HG03196 (cell line): Measurements from ENCODE around the gene COLEC12.
"Not testable (repeated sequence)": the region's sequence is repeated elsewhere in the genome, so short reads cannot be mapped to it uniquely, and the experiment has no call there.

Source experiments
- ATAC-seq: cut with Tn5 transposase; IDR thresholded peaks from one replicate; pipeline ENCODE4 v1.9.1; 2021; ENCODE audit not compliant: unreplicated experiment

COLEC12 gene

DNA sequence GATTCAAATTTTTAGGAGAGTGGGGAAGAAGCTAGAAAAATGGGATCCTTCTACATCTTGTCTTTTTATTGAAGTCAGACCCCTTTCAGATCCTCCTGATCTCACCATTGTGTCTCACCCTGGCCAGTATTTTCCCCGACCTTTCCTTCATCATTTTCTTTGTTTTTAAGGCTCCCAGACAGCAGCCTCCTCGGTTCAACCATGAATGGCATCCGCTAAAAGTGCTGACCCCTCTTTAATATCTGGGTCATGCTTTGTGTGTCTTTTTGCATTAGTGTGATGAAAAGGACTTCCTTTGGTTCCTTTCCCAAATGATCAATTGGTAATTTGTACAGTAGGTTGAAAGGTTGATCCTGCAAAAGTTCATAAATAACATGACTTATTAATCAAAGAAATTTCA lies 205.9 kb downstream of the COLEC12 start:
- no peak for ATAC-seq

GRCh38 chr18:293536-293935 lies 207.0 kb downstream of the COLEC12 start:
- ATAC-seq = no peak

DNA sequence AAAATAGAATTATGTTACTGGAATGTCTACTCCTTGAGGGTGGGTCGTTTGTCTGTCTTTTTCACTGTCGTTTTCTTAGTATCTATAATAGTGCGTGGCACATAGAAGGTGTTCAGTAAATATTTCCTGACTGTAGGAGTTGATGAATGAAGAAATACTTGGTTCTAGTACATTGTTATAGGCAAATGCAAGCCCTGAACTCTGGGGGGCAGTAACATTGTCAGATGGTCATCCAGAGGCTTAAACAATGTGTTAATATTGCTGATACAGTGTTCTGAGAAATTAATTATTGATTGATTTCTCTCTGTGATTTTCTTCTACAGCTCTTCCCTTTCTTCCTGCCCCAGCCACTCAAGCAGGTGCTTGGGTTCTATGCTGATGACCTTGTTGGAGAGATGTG lies 208.2 kb downstream of the COLEC12 start:
- ATAC-seq = no peak

DNA sequence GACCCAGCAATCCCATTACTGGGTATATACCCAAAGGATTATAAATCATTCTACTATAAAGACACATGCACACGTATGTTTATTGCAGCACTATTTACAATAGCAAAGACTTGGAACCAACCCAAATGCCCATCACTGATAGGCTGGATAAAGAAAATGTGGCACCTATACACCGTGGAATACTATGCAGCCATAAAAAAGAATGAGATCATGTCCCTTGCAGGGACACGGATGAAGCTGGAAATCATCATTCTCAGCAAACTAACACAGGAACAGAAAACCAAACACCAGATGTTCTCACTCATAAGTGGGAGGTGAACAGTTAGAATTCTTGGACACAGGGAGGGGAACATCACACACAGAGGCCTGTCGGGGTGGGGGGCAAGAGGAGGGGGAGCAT lies 210.5 kb downstream of the COLEC12 start:
- ATAC-seq = not testable (repeated sequence)

DNA sequence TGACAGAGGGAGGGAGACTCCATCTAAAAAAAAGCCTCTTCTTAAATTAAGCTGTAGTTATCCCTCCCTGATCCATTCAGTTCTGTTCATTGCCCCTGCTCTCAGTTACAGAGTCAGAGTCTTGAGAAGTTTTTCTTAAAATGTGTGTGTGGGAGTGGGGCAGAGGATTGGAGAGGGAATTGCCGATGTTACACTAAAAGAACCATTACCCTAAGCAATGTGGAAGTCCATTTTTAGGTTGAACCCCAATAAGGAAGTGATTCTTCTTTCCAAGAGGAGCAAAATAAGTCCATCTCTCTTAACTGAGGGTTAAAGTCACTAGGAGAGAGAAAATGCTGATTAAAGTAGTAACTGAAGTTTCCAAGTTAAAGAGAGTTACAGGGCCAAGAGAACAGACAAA lies 211.5 kb downstream of the COLEC12 start:
- no peak for ATAC-seq

DNA sequence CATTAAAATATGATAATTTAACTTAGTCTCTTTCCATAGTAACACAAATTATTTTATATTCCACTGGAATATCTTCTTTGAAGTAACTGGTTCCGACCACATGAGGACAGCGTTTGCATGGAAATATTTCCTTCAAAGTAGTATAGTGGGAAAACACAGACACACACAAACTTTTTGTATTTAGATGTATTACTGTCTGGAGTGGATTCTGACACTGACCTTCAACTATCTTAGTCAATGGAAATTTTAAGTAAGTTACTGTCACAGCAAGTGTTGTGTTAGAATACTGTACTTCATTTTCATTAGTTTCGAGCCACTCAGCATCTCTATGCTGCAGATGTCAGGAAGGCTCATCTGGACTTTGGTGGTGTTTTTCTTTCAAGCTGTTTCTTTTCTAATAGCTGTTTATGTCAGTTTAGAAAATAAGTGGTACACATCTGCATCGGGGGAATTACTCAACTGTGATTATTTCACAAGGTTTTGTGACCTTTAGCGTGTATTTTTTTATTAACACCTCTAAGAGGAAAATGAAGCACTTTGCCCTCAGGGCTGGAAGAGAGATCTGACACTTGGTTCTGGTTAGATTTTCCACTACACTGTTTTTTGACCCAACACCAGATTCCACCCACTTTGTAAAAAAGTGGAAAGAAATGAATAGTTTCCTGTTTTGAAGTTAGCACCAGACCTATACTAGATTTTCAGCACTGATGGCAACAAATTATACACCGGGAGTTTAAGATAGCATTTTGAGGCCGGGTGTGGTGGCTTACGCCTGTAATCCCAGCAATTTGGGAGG lies 213.8 kb downstream of the COLEC12 start:
- ATAC-seq = no peak

DNA sequence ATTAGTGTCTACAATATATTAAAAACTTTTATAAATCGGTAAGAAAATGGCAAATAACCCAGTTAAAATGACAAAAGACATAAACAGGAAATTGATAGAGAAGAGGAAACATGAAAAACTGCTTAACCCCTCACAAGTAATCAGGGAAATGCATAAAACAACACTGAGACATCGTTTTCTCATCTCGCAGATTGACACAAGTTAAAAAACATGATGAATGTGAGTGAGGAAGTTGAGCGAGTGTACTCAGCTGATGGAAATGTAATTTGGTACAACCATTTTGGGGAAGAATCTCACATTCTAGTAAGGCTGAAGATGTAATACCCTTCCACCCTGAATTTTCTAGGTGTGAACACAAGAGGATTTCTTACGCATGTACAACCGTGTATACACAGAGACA lies 214.7 kb downstream of the COLEC12 start:
- no peak for ATAC-seq

DNA sequence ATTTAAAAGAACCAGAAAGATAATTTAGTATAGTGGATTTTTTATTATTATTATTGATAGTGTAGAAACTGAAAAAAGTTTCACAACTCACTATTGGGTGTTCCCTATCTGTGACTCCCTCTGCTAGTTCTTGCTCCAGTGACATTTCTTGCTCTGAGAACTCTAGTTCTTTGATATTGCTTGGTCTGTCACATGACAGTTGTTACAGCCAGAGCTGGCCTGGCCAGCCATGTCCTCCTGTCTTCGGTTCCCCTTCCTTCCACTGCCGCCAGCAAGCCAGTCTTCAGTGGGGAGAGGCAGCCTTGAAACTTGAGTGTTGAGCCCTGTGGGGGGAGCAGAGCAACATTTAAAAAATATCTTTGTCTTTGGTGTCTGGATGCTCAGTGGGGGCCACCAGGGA lies 225.0 kb downstream of the COLEC12 start:
- no peak for ATAC-seq

GRCh38 chr18:274313-274712 lies 226.2 kb downstream of the COLEC12 start:
- ATAC-seq = no peak

DNA sequence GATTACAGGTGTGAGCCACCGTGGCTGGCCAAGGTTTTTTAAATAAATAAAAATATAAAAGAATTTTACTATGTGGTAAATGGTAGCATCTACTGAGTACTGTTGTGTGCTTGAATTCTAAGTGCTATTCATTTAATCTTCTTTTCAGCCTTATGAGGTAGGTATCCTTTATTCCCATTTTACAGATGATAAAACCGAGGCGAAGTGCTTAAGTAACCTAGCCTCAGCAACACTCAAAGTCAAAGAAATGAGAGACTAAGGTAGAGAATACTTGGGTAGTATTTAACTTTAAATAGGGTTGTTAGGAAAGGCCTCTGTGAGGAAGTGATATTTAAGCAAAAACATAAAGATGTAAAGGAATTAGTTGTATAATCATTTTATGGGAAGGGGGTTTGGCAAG lies 227.0 kb downstream of the COLEC12 start:
- no peak for ATAC-seq

DNA sequence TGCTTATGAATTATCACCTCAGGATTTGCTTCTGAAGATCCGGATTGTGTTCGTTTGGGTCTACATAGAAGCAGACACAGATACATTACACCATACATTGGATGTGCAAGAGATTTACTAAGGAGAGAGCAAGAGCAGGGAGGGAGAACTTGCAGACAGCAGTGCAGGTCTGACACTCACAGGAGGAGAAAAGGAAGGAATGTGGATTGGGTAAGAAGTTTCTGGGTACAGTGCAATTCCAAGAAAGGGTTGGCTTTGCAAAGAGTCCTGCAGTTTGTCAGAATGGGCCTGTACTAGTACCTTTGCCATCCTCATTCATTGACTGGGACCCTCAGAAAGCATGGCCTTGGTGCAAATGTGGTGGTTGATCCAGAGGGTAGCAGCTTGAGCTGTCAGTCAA lies 227.9 kb downstream of the COLEC12 start:
- ATAC-seq = no peak

- ATAC-seq = no peak
Measured at GRCh38 chr18:269480-270095, 230.9 kb downstream of the COLEC12 start.

DNA sequence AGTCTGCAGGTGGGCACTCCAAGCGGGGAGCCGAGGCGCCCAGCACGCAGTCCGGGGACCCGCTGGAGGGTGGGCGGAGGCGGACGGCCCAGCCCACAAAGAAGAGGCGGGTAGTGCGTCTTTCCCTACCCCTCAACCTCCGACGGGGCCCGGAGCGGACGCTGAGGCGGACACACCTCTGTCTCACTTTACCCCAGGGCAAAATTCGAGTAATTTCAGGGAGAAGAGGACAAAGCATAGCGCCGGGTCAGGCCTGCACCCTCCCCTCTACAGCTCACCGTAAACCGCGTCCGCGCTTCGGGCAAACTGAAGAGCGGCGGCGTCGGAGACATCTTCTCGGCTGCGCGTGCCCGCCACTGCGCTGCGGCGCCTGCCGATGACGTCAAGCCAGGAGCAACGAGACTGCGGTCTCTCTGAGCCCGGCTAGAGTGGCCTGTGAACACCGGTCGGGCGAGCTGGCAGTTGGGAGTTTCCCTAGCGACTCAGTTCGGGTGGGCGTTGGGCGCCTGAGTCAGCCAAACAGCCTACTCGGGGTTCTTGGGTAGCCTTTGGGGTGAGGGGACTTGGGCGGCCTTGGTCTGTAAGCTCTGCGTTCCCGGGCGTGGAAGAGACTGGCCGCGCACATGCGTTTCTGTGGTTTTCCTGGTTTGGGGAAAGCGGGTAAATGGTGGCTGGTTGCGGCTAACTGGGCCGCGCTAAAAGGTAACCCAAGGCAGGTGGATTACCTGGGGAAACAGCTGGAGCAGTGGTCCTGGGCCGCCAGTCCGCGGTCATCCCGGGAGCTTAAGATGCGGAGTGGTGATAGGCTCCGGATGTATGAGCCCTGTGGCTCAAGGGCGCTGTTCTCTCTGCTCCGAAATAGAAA lies 232.6 kb downstream of the COLEC12 start, which contains the start of gene THOC1:
Gene THOC1 (minus strand): TSS at position 360 of the 865 bp plus-strand sequence. CDS start 28 bp downstream, at position 332.
- peak; percentile 89 for ATAC-seq

- ATAC-seq = no peak
Measured at GRCh38 chr18:267380-267687, 233.2 kb downstream of the COLEC12 start.
